SK-N-MC (cell line): ENCODE data around the gene STH.
A peak's percentile ranks its signal among the peaks of the same experiment; 100 is the strongest.

Experiments used
- DNase-seq: peaks from one replicate; pipeline ENCODE4 v3.0.0-alpha.2; 2011; ENCODE audit warnings: low read depth, low spot score
- H3K27ac ChIP-seq: fragments of 200-600 bp; sonication (generic); 2 replicates; pipeline ENCODE4 v1.5.1; 2016; ENCODE audit warnings: mixed run types
- H3K36me3 ChIP-seq: fragments of 200-600 bp; sonication (generic); 2 replicates; pipeline ENCODE4 v1.6.1; 2017; ENCODE audit warnings: antibody characterized with exemption, low read length, mixed read lengths; ENCODE audit not compliant: insufficient read depth
- H3K4me3 ChIP-seq: fragments of 200-600 bp; sonication (generic); 2 replicates; pipeline ENCODE4 v1.5.1; 2016
- H3K9ac ChIP-seq: fragments of 200-600 bp; sonication (generic); 2 replicates; pipeline ENCODE4 v1.8.0; 2017; ENCODE audit warnings: mixed run types, mixed read lengths; ENCODE audit not compliant: insufficient read length
- H3K9me3 ChIP-seq: fragments of 200-600 bp; sonication (generic); 2 replicates; pipeline ENCODE4 v1.6.1; 2017; ENCODE audit warnings: low read depth, mild to moderate bottlenecking, antibody characterized with exemption, low read length, moderate library complexity, mixed read lengths
- EZH2 ChIP-seq: fragments of 200-600 bp; sonication (generic); IDR thresholded peaks from one replicate; pipeline ENCODE4 v1.6.1; 2017; ENCODE audit warnings: antibody characterized with exemption
- FOXP2 ChIP-seq: optimal IDR thresholded peaks from 2 replicates; pipeline ENCODE3; 2011; ENCODE audit warnings: mild to moderate bottlenecking, moderate library complexity; ENCODE audit not compliant: insufficient read depth; ENCODE audit errors: extremely low read length, control extremely low read depth
- POLR2AphosphoS5 ChIP-seq: IDR thresholded peaks from 2 replicates; pipeline ENCODE4 v1.6.1; 2012; ENCODE audit warnings: mild to moderate bottlenecking, low read depth, low read length, borderline replicate concordance

Gene STH

DNA sequence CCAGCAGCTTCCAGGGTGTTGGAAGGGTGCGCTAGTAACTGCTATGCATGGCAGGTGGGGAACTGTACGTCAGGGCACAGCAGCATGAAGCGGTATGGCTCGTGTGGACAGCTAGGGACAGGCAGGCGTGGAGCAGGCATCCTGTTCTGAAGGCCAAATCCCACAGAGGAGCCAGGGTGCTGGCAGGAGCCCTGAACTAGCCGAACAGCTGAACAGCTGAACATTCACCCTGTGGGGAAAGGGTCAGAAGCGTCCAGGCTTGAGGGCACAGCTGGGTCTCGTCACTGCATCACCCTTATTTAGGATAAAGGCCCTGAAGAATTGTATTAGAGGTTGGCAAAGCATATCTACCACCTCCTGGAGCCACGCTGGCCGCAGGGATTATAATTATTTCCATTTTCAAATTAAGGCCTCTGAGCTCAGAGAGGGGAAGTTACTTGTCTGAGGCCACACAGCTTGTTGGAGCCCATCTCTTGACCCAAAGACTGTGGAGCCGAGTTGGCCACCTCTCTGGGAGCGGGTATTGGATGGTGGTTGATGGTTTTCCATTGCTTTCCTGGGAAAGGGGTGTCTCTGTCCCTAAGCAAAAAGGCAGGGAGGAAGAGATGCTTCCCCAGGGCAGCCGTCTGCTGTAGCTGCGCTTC is 3.3 kb upstream of the STH start:
- H3K9me3 ChIP-seq, result no peaks in the 10 kb centered on the region
- no peak overlapping the region for H3K9ac ChIP-seq
- DNase-seq, result no peak
- H3K4me3 ChIP-seq, result no peak overlapping the region
- TF ChIP-seq POLR2AphosphoS5 (no peak), FOXP2 (no peak)
- H3K36me3 ChIP-seq, result peaks cover 29% of the 10 kb centered on the region
- no peak overlapping the region for H3K27ac ChIP-seq

DNA sequence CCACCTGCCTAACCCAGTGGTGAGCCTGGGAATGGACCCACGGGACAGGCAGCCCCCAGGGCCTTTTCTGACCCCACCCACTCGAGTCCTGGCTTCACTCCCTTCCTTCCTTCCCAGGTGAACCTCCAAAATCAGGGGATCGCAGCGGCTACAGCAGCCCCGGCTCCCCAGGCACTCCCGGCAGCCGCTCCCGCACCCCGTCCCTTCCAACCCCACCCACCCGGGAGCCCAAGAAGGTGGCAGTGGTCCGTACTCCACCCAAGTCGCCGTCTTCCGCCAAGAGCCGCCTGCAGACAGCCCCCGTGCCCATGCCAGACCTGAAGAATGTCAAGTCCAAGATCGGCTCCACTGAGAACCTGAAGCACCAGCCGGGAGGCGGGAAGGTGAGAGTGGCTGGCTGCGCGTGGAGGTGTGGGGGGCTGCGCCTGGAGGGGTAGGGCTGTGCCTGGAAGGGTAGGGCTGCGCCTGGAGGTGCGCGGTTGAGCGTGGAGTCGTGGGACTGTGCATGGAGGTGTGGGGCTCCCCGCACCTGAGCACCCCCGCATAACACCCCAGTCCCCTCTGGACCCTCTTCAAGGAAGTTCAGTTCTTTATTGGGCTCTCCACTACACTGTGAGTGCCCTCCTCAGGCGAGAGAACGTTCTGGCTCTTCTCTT is 2.6 kb upstream of the STH start:
- H3K27ac ChIP-seq, result no peak overlapping the region
- no peak for DNase-seq
- no peak overlapping the region for H3K4me3 ChIP-seq
- H3K36me3 ChIP-seq, result peaks cover 24% of the 10 kb centered on the region
- no peak overlapping the region for H3K9ac ChIP-seq
- H3K9me3 ChIP-seq, result no peaks in the 10 kb centered on the region
- TF ChIP-seq FOXP2, result no peak
- TF ChIP-seq POLR2AphosphoS5, result no peak
- no peak for TF ChIP-seq EZH2

DNA sequence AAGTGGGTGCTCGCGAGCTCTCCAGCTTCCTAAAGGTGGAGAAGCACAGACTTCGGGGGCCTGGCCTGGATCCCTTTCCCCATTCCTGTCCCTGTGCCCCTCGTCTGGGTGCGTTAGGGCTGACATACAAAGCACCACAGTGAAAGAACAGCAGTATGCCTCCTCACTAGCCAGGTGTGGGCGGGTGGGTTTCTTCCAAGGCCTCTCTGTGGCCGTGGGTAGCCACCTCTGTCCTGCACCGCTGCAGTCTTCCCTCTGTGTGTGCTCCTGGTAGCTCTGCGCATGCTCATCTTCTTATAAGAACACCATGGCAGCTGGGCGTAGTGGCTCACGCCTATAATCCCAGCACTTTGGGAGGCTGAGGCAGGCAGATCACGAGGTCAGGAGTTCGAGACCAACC is 1.9 kb upstream of the STH start:
- DNase-seq, result no peak
- Histone ChIP-seq H3K4me3 (no peak overlapping the region), H3K9ac (no peak overlapping the region), H3K36me3 (peaks cover 22% of the 10 kb centered on the region), H3K9me3 (no peaks in the 10 kb centered on the region), H3K27ac (no peak overlapping the region)
- TF ChIP-seq POLR2AphosphoS5, result no peak
- no peak for TF ChIP-seq FOXP2
- TF ChIP-seq EZH2, result no peak

DNA sequence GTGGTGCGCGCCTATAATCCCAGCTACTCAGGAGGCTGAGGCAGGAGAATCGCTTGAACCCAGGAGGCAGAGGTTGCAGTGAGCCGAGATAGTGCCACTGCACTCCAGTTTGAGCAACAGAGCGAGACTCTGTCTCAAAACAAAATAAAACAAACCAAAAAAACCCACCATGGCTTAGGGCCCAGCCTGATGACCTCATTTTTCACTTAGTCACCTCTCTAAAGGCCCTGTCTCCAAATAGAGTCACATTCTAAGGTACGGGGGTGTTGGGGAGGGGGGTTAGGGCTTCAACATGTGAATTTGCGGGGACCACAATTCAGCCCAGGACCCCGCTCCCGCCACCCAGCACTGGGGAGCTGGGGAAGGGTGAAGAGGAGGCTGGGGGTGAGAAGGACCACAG is 1.4 kb upstream of the STH start:
- Histone ChIP-seq H3K27ac (no peak overlapping the region), H3K9me3 (no peaks in the 10 kb centered on the region)
- TF ChIP-seq FOXP2, result no peak
- TF ChIP-seq POLR2AphosphoS5, result no peak
- TF ChIP-seq EZH2, result no peak

DNA sequence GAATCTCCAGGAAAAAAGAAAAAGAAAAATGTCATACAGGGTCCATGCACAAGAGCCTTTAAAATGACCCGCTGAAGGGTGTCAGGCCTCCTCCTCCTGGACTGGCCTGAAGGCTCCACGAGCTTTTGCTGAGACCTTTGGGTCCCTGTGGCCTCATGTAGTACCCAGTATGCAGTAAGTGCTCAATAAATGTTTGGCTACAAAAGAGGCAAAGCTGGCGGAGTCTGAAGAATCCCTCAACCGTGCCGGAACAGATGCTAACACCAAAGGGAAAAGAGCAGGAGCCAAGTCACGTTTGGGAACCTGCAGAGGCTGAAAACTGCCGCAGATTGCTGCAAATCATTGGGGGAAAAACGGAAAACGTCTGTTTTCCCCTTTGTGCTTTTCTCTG is 845 bp downstream of the STH start:
- peaks cover 10% of the 10 kb centered on the region; the same call in 1 of the 2 replicates for H3K36me3 ChIP-seq
- TF ChIP-seq FOXP2 (no peak), EZH2 (no peak), POLR2AphosphoS5 (no peak)
- no peaks in the 10 kb centered on the region for H3K9me3 ChIP-seq
- no peak overlapping the region for H3K4me3 ChIP-seq
- no peak for DNase-seq
- H3K9ac ChIP-seq, result no peak overlapping the region
- H3K27ac ChIP-seq, result peak overlapping the region; percentile 6; the same call in 1 of the 2 replicates

More for the DNA sequence above, 1.4 kb upstream of the STH start:
- no peak for DNase-seq
- no peak overlapping the region for H3K4me3 ChIP-seq
- peaks cover 20% of the 10 kb centered on the region for H3K36me3 ChIP-seq
- no peak overlapping the region for H3K9ac ChIP-seq

DNA sequence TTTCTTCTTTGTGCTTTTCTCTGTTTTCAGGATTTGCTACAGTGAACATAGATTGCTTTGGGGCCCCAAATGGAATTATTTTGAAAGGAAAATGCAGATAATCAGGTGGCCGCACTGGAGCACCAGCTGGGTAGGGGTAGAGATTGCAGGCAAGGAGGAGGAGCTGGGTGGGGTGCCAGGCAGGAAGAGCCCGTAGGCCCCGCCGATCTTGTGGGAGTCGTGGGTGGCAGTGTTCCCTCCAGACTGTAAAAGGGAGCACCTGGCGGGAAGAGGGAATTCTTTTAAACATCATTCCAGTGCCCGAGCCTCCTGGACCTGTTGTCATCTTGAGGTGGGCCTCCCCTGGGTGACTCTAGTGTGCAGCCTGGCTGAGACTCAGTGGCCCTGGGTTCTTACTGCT is 1.2 kb downstream of the STH start:
- no peak for TF ChIP-seq POLR2AphosphoS5
- TF ChIP-seq EZH2, result no peak
- TF ChIP-seq FOXP2, result no peak
- peak overlapping the region; percentile 6; the same call in 1 of the 2 replicates for H3K27ac ChIP-seq
- no peak for DNase-seq
- peaks cover 13% of the 10 kb centered on the region; the same call in 1 of the 2 replicates for H3K36me3 ChIP-seq
- H3K9ac ChIP-seq, result no peak overlapping the region
- no peak overlapping the region for H3K4me3 ChIP-seq
- no peaks in the 10 kb centered on the region for H3K9me3 ChIP-seq

DNA sequence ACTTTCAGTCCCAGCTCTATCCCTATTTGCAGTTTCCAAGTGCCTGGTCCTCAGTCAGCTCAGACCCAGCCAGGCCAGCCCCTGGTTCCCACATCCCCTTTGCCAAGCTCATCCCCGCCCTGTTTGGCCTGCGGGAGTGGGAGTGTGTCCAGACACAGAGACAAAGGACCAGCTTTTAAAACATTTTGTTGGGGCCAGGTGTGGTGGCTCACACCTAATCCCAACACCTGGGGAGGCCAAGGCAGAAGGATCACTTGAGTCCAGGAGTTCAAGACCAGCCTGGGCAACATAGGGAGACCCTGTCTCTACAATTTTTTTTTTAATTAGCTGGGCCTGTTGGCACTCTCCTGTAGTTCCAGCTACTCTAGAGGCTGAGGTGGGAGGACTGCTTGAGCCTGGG is 1.7 kb downstream of the STH start:
- no peak overlapping the region for H3K9ac ChIP-seq
- no peaks in the 10 kb centered on the region for H3K9me3 ChIP-seq
- DNase-seq, result no peak
- no peak for TF ChIP-seq POLR2AphosphoS5
- peaks cover 16% of the 10 kb centered on the region for H3K36me3 ChIP-seq
- H3K27ac ChIP-seq, result no peak overlapping the region
- H3K4me3 ChIP-seq, result no peak overlapping the region

DNA sequence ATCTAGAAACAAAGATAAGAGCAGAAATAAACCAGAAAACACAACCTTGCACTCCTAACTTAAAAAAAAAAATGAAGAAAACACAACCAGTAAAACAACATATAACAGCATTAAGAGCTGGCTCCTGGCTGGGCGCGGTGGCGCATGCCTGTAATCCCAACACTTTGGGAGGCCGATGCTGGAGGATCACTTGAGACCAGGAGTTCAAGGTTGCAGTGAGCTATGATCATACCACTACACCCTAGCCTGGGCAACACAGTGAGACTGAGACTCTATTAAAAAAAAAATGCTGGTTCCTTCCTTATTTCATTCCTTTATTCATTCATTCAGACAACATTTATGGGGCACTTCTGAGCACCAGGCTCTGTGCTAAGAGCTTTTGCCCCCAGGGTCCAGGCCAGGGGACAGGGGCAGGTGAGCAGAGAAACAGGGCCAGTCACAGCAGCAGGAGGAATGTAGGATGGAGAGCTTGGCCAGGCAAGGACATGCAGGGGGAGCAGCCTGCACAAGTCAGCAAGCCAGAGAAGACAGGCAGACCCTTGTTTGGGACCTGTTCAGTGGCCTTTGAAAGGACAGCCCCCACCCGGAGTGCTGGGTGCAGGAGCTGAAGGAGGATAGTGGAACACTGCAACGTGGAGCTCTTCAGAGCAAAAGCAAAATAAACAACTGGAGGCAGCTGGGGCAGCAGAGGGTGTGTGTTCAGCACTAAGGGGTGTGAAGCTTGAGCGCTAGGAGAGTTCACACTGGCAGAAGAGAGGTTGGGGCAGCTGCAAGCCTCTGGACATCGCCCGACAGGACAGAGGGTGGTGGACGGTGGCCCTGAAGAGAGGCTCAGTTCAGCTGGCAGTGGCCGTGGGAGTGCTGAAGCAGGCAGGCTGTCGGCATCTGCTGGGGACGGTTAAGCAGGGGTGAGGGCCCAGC is 2.6 kb downstream of the STH start:
- Histone ChIP-seq H3K4me3 (no peak overlapping the region), H3K9ac (no peak overlapping the region), H3K36me3 (peaks cover 19% of the 10 kb centered on the region), H3K27ac (peak overlapping the region; percentile 42; the same call in 1 of the 2 replicates), H3K9me3 (no peaks in the 10 kb centered on the region)
- no peak for TF ChIP-seq EZH2
- no peak for TF ChIP-seq FOXP2
- no peak for TF ChIP-seq POLR2AphosphoS5
- DNase-seq, result no peak
